ENCODE results near the gene PPARD. TPM values are rescaled to one million over a fixed set of nuclear protein-coding genes. Genes with fewer than 3 reads are reported as not detected.

The PPARD gene
- total and polyA plus RNA-seq, 2 of the 13 experiments (the other 11 are each of a cell fraction or from before 2014, with no cell fraction given), result 6.1 to 13.3 TPM

- TF ChIP-seq SMARCC2 (IDR thresholded peaks at IDR 0.05) (no peak), ZNF704 (CRISPR knock-in tag; IDR thresholded peaks at IDR 0.05; ENCODE audit: borderline replicate concordance) (no peak; the same call in 1 of the 2 replicates), ZNF121 (CRISPR knock-in tag; IDR thresholded peaks at IDR 0.05) (no peak), FOXO4 (CRISPR knock-in tag; conservative IDR thresholded peaks at IDR 0.05) (0 out of 2 replicates have a peak, but pooled peaks have one; percentile 48), SRSF4 (IDR thresholded peaks at IDR 0.05; ENCODE audit: low read depth, low read length, poor library complexity, severe bottlenecking) (no peak), ZNF543 (CRISPR knock-in tag; IDR thresholded peaks at IDR 0.05) (no peak), TBL1XR1 (IDR thresholded peaks at IDR 0.05; ENCODE audit: borderline replicate concordance, low read length, partially characterized antibody) (no peak), AKNA (CRISPR knock-in tag; IDR thresholded peaks at IDR 0.05; ENCODE audit: borderline replicate concordance) (0 out of 2 replicates have a peak, but pooled peaks have one; percentile 14), ZFP82 (CRISPR knock-in tag; IDR thresholded peaks at IDR 0.05; ENCODE audit: borderline replicate concordance) (no peak; the same call in 1 of the 2 replicates), ZNF670 (CRISPR knock-in tag; IDR thresholded peaks at IDR 0.05; ENCODE audit: borderline replicate concordance) (no peak), ETV5 (CRISPR knock-in tag; IDR thresholded peaks at IDR 0.05; ENCODE audit: borderline replicate concordance) (peak; percentile 59; the same call in 1 of the 2 replicates), SP140L (CRISPR knock-in tag; IDR thresholded peaks at IDR 0.05; ENCODE audit: borderline replicate concordance) (peak; percentile 44; the same call in 1 of the 2 replicates), REST (IDR thresholded peaks at IDR 0.05; ENCODE audit: borderline replicate concordance in 1 of 2, low read depth in 1 of 2, low read length in 2 of 2) (no peak), DR1 (CRISPR knock-in tag; IDR thresholded peaks at IDR 0.05) (peak; percentile 71; the same call in 1 of the 2 replicates), ZSCAN25 (CRISPR knock-in tag; IDR thresholded peaks at IDR 0.05) (no peak), FOSL2 (CRISPR knock-in tag; IDR thresholded peaks at IDR 0.05) (no peak)
Measured at GRCh38 chr6:35452183-35453090, 110.1 kb downstream of the PPARD start, which contains the start of gene FANCE (continued).

Data from HepG2 (cell line).